Vagina (tissue), 2 donors: ENCODE measurements around the gene CTBP1. TPM values are rescaled to one million over a fixed set of nuclear protein-coding genes. Genes with fewer than 3 reads are reported as not detected.
"Not testable (repeated sequence)": the region's sequence is repeated elsewhere in the genome, so short reads cannot be mapped to it uniquely, and the experiment has no call there.

ENCODE experiments used
- DNase-seq, 2 donors: peaks; one replicate each; pipeline ENCODE4 v3.0.0-alpha.2; 2017; ENCODE audit errors: extremely low spot score in 2 of 2
- H3K27ac ChIP-seq: fragments of 200-600 bp; sonication (generic); one replicate; pipeline ENCODE4 v1.5.1; 2019
- H3K27me3 ChIP-seq: fragments of 200-600 bp; sonication (generic); one replicate; pipeline ENCODE4 v1.5.1; 2019
- H3K36me3 ChIP-seq, 2 donors: fragments of 200-600 bp; sonication (generic); one replicate each; pipeline ENCODE4 v1.5.1; 2017 to 2019
- H3K4me1 ChIP-seq: fragments of 200-600 bp; sonication (generic); one replicate; pipeline ENCODE4 v1.5.1; 2019
- H3K4me3 ChIP-seq, 2 donors: fragments of 200-600 bp; sonication (generic); 1 replicate in 1 of 2; 2 replicates in 1 of 2; pipeline ENCODE4 v1.5.1; 2016 to 2019
- H3K9me3 ChIP-seq: fragments of 200-600 bp; sonication (generic); one replicate; pipeline ENCODE4 v1.5.1; 2019
- POLR2A ChIP-seq, 2 donors: fragments of 450-650 bp; IDR thresholded peaks; one replicate each; pipeline ENCODE4 v1.6.1; 2017; ENCODE audit warnings: antibody characterized with exemption in 2 of 2, mild to moderate bottlenecking in 2 of 2, moderate library complexity in 2 of 2
- POLR2AphosphoS5 ChIP-seq, 2 donors: sonication (generic); formaldehyde crosslinking; IDR thresholded peaks; one replicate each; pipeline ENCODE4 v1.9.0; 2017; ENCODE audit warnings: antibody characterized with exemption in 2 of 2, mild to moderate bottlenecking in 2 of 2, low read depth in 1 of 2; ENCODE audit not compliant: insufficient read depth in 1 of 2
- intact Hi-C: fragments of 100-400 bp; cut with DNase I; formaldehyde crosslinking; loops from one replicate; pipeline ENCODE4 v1.15.1; 2023
- total RNA-seq: library from RNA; depleted of rRNA; stranded (reverse); fragments of >200 nt; gene quantifications from one replicate; pipeline ENCODE4 v1.2.3, GENCODE V29; 2016
- TF ChIP-seq, protein P1 (sequence below), 3 experiments: fragments of 450-650 bp in 2 of 3; fragments of 200-600 bp in 1 of 3; sonication (generic) in 1 of 3; IDR thresholded peaks; one replicate each; pipeline ENCODE4 v1.5.1; 2017 to 2019; ENCODE audit warnings: antibody characterized with exemption in 3 of 3, mild to moderate bottlenecking in 2 of 3, moderate library complexity in 2 of 3

The CTBP1 gene
- total RNA-seq, 1 donor from 2014 or later, result 93.1 TPM

DNA sequence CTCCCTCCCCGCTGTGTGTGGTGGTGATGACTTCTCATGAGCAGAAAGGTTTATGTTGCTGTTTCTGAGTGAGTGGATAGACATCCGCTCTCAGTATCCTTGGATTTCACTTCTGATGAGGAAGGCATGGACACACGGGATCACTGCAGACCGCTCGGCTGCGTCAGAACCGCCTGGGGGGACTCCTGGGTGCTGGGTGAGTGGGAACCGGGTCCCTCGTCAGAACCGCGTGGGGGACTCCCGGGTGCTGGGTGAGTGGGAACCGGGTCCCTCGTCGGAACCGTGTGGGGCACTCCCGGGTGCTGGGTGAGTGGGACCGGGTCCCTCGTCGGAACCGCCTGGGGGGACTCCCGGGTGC is 9.0 kb downstream of the CTBP1 start:
- TF ChIP-seq POLR2AphosphoS5 (IDR thresholded peaks at IDR 0.05; ENCODE audit: insufficient read depth in 1 of 2, low read depth in 1 of 2) (no peak), POLR2A (IDR thresholded peaks at IDR 0.05) (no peak)
- TF ChIP-seq, protein P1, sequence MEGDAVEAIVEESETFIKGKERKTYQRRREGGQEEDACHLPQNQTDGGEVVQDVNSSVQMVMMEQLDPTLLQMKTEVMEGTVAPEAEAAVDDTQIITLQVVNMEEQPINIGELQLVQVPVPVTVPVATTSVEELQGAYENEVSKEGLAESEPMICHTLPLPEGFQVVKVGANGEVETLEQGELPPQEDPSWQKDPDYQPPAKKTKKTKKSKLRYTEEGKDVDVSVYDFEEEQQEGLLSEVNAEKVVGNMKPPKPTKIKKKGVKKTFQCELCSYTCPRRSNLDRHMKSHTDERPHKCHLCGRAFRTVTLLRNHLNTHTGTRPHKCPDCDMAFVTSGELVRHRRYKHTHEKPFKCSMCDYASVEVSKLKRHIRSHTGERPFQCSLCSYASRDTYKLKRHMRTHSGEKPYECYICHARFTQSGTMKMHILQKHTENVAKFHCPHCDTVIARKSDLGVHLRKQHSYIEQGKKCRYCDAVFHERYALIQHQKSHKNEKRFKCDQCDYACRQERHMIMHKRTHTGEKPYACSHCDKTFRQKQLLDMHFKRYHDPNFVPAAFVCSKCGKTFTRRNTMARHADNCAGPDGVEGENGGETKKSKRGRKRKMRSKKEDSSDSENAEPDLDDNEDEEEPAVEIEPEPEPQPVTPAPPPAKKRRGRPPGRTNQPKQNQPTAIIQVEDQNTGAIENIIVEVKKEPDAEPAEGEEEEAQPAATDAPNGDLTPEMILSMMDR (IDR thresholded peaks at IDR 0.05), result no peak
- intact Hi-C loops, result no loop called here
- no peak overlapping the region for H3K4me3 ChIP-seq
- no peaks in the 10 kb centered on the region for H3K9me3 ChIP-seq
- no peaks in the 10 kb centered on the region for H3K27me3 ChIP-seq
- H3K27ac ChIP-seq, result no peak overlapping the region
- H3K4me1 ChIP-seq, result peaks cover 58% of the 10 kb centered on the region
- peaks cover 0 to 48% of the 10 kb centered on the region in 2 donors for H3K36me3 ChIP-seq
- no peak for DNase-seq

DNA sequence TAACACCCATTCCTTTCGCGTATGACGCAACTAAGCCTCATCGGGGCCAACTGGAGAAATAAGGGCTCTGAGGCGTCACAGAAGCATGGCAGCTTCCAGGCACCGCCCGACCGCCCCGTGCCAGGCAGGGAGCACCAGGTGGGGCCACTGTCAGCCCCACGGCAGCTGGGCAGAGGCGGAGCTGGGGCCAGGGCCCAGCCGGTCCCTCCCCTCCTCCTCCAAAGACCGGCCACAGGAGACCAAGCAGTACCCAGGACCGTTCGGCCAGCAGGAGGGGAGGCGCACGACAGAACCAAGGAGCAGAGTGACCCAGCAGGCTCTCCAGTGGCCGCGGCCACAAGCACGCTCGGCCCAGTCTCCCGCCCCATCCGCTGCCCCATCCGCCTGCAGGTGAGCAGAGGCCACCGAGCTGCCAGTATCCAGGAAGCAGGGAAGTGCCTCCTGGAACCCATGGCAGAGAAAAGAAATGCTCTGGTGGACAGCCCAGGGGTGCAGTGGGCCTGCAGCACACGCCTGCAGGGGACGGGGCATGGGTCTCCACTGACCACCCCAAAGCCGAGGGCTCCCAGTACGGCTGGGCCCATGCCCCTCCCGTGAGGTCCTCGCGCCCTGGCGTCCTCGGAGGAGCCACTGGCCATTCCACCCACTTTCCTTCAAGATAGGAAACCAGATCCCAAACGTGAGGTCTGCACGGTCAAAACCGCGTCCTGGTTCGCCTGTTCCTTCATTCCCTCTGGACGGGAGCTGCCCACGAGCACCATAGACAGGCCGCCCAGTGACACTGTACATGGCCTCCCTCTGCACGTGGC is 9.6 kb downstream of the CTBP1 start:
- H3K4me3 ChIP-seq, result no peak overlapping the region
- H3K9me3 ChIP-seq, result no peaks in the 10 kb centered on the region
- no peak overlapping the region for H3K27ac ChIP-seq
- TF ChIP-seq POLR2AphosphoS5 (IDR thresholded peaks at IDR 0.05; ENCODE audit: insufficient read depth in 1 of 2, low read depth in 1 of 2) (no peak), POLR2A (IDR thresholded peaks at IDR 0.05) (no peak)
- TF ChIP-seq, protein P1 (IDR thresholded peaks at IDR 0.05), result no peak
- peaks cover 58% of the 10 kb centered on the region for H3K4me1 ChIP-seq
- no peak for DNase-seq
- H3K36me3 ChIP-seq, result peaks cover 0 to 49% of the 10 kb centered on the region in 2 donors
- intact Hi-C loops, result no loop called here
- H3K27me3 ChIP-seq, result no peaks in the 10 kb centered on the region

DNA sequence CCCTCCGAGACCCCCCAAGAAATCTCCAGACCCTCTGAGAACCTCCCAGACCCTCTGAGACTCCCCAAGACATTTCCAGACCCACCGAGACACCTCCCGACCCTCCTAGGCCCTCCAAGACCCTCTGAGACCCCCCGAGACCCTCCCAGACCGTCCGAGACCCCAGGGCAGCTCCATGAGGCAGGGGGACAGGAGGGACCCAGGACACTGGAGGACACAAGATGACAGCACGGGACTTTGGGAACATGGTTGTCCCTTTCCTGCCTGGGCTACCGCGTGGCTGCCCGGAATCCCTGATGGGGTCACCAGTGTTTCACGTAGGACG is 10.3 kb downstream of the CTBP1 start:
- H3K4me1 ChIP-seq, result peaks cover 58% of the 10 kb centered on the region
- H3K4me3 ChIP-seq, result no peak overlapping the region
- TF ChIP-seq POLR2A (IDR thresholded peaks at IDR 0.05) (no peak), POLR2AphosphoS5 (IDR thresholded peaks at IDR 0.05; ENCODE audit: insufficient read depth in 1 of 2, low read depth in 1 of 2) (no peak)
- TF ChIP-seq, protein P1 (IDR thresholded peaks at IDR 0.05), result no peak
- DNase-seq, result no peak
- no peak overlapping the region for H3K27ac ChIP-seq
- no peaks in the 10 kb centered on the region for H3K9me3 ChIP-seq
- H3K27me3 ChIP-seq, result no peaks in the 10 kb centered on the region
- peaks cover 0 to 49% of the 10 kb centered on the region in 2 donors for H3K36me3 ChIP-seq
- intact Hi-C loops, result no loop called here

DNA sequence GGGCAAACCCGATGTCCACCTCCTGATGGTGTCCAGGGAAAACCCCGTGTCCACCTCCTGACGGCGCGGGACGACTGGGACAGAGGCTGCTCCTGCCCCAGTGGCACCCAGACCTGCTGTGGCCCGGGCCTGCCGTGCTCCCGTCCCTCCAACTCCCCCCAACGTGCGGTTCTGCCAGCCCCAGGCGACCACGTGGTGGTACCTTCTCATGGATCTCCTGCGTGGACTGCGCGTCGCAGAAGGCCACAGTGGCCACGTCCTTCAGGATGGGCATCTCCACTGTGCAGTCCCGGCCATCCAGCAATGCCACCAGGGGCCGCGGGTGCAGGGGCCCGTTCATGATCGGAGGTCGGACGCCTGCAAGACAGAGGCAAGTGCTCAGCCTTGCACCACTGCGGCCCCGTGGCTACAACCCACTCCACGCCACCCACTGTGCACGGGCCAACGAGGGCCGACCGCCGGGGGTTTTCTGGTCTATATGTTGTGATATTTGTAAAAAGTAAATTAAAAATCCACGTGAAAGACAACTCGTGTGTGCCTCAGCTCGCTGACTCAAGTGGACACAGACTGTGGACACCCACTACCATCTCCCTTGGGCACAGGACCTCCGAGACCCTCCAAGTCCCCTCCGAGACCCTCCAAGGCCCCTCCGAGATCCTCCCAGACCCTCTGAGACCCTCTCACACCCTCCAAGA is 10.8 kb downstream of the CTBP1 start:
- DNase-seq, result no peak
- H3K36me3 ChIP-seq, result peaks cover 0 to 52% of the 10 kb centered on the region in 2 donors
- intact Hi-C loops, result no loop called here

DNA sequence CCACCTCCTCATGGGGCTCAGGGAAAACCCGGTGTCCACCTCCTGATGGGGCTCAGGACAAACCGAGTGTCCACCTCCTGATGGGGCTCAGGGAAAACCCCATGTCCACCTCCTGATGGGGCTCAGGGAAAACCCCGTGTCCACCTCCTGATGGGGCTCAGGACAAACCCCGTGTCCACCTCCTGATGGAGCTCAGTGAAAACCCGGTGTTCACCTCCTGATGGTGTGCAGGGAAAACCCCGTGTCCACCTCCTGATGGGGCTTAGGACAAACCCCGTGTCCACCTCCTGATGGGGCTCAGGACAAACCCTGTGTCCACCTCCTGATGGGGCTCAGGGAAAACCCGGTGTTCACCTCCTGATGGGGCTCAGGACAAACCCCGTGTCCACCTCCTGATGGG is 11.7 kb downstream of the CTBP1 start:
- H3K36me3 ChIP-seq, result peaks cover 0 to 59% of the 10 kb centered on the region in 2 donors
- H3K4me3 ChIP-seq, H3K27me3 ChIP-seq, intact Hi-C loops, H3K9me3 ChIP-seq, DNase-seq, H3K27ac ChIP-seq: not testable (repeated sequence)
- peaks cover 54% of the 10 kb centered on the region for H3K4me1 ChIP-seq

More for the DNA sequence above, 10.8 kb downstream of the CTBP1 start:
- TF ChIP-seq, protein P1 (IDR thresholded peaks at IDR 0.05), result no peak
- TF ChIP-seq POLR2A (IDR thresholded peaks at IDR 0.05), result no peak
- no peak for TF ChIP-seq POLR2AphosphoS5 (IDR thresholded peaks at IDR 0.05; ENCODE audit: insufficient read depth in 1 of 2, low read depth in 1 of 2)
- H3K4me3 ChIP-seq, result no peak overlapping the region
- no peak overlapping the region for H3K27ac ChIP-seq
- peaks cover 58% of the 10 kb centered on the region for H3K4me1 ChIP-seq
- no peaks in the 10 kb centered on the region for H3K9me3 ChIP-seq
- H3K27me3 ChIP-seq, result no peaks in the 10 kb centered on the region

DNA sequence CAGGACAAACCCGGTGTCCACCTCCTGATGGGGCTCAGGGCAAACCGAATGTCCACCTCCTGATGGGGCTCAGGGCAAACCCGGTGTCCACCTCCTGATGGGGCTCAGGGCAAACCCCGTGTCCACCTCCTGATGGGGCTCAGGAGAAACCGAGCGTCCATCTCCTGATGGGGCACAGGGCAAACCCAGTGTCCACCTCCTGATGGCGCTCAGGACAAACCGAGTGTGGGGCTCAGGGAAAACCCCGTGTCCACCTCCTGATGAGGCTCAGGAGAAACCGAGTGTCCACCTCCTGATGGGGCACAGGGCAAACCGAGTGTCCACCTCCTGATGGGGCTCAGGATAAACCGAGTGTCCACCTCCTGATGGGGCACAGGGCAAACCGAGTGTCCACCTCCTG is 12.1 kb downstream of the CTBP1 start:
- H3K4me3 ChIP-seq, H3K27ac ChIP-seq, DNase-seq, H3K27me3 ChIP-seq, intact Hi-C loops, H3K9me3 ChIP-seq: not testable (repeated sequence)
- Histone ChIP-seq H3K36me3 (peaks cover 0 to 59% of the 10 kb centered on the region in 2 donors), H3K4me1 (peaks cover 54% of the 10 kb centered on the region)
